K562 (cell line): Measurements from ENCODE around the gene NCAPG2. TPM values are rescaled to one million over a fixed set of nuclear protein-coding genes. Genes with fewer than 3 reads are reported as not detected.
A peak's percentile ranks its signal among the peaks of the same experiment; 100 is the strongest.

Experiments used
- BRCA1 ChIP-seq, 2 experiments: fragments of 450-650 bp in 1 of 2; sonication (generic) in 1 of 2; formaldehyde crosslinking in 1 of 2; IDR thresholded peaks; 2 replicates each; pipeline versions ENCODE4 v1.5.0 to v1.6.1; 2017 to 2020; ENCODE audit warnings: mild to moderate bottlenecking in 1 of 2, missing genetic modification reagents in 1 of 2
- CBX3 ChIP-seq, 2 experiments: IDR thresholded peaks; 1 replicate in 1 of 2; 2 replicates in 1 of 2; pipeline ENCODE4 v1.6.1; 2012; ENCODE audit warnings: inconsistent platforms in 2 of 2, low read length in 2 of 2, borderline replicate concordance in 1 of 2, control low read depth in 1 of 2
- EGR1 ChIP-seq: fragments of 450-650 bp; conservative IDR thresholded peaks from 2 replicates; pipeline ENCODE4 v1.6.1; 2017; ENCODE audit warnings: mild to moderate bottlenecking
- HDAC1 ChIP-seq, 2 experiments: fragments of 450-650 bp; IDR thresholded peaks; 2 replicates each; pipeline ENCODE4 v1.6.1; 2016 to 2017; ENCODE audit warnings: inconsistent platforms in 1 of 2, mild to moderate bottlenecking in 1 of 2, moderate library complexity in 1 of 2
- KAT2B ChIP-seq: IDR thresholded peaks from one replicate; pipeline ENCODE4 v1.6.1; 2012; ENCODE audit warnings: low read depth, mild to moderate bottlenecking, control low read depth, inconsistent platforms, low read length, moderate library complexity
- KLF16 ChIP-seq: IDR thresholded peaks from 2 replicates; pipeline ENCODE4 v1.6.1; 2016; ENCODE audit warnings: antibody characterized with exemption
- NCOR1 ChIP-seq: fragments of 450-650 bp; IDR thresholded peaks from 2 replicates; pipeline ENCODE4 v1.6.1; 2016; ENCODE audit warnings: mild to moderate bottlenecking, moderate library complexity
- PCBP2 ChIP-seq: fragments of 200-400 bp; formaldehyde crosslinking; IDR thresholded peaks from 2 replicates; pipeline ENCODE4 v1.6.1; 2018; ENCODE audit warnings: low read length, low read depth, mild to moderate bottlenecking, moderate library complexity; ENCODE audit not compliant: poor library complexity, severe bottlenecking
- RBM25 ChIP-seq: fragments of 200-400 bp; formaldehyde crosslinking; IDR thresholded peaks from 2 replicates; pipeline ENCODE4 v1.6.1; 2018; ENCODE audit warnings: low read length, low read depth, moderate library complexity; ENCODE audit not compliant: severe bottlenecking
- RCOR1 ChIP-seq, 2 experiments: IDR thresholded peaks; 2 replicates each; pipeline ENCODE4 v1.6.1; 2012; ENCODE audit warnings: low read depth in 2 of 2, low read length in 2 of 2, borderline replicate concordance in 1 of 2, improper control_type of control experiment in 1 of 2
- SMARCA5 ChIP-seq: fragments of 450-650 bp; IDR thresholded peaks from 2 replicates; pipeline ENCODE4 v1.6.1; 2016
- TAL1 ChIP-seq: fragments of 450-650 bp; IDR thresholded peaks from 2 replicates; pipeline ENCODE4 v1.6.1; 2016; ENCODE audit warnings: mild to moderate bottlenecking
- TBL1XR1 ChIP-seq, 2 experiments: IDR thresholded peaks; 2 replicates each; pipeline ENCODE4 v1.6.1; 2012; ENCODE audit warnings: improper control_type of control experiment in 2 of 2, low read length in 2 of 2, mild to moderate bottlenecking in 1 of 2
- TCF3 ChIP-seq: sonication (generic); formaldehyde crosslinking; IDR thresholded peaks from 2 replicates; pipeline ENCODE4 v1.4.0; 2020; ENCODE audit warnings: mild to moderate bottlenecking, missing genetic modification reagents
- THRB ChIP-seq: fragments of 450-650 bp; formaldehyde crosslinking; conservative IDR thresholded peaks from 2 replicates; pipeline ENCODE4 v1.4.0; 2022; ENCODE audit warnings: mild to moderate bottlenecking, missing genetic modification characterization
- TRIM24 ChIP-seq, 2 experiments: fragments of 450-650 bp; IDR thresholded peaks; 2 replicates each; pipeline ENCODE4 v1.6.1; 2016
- ZBTB7A ChIP-seq: IDR thresholded peaks from 2 replicates; pipeline ENCODE4 v1.6.1; 2011; ENCODE audit warnings: low read depth, mild to moderate bottlenecking, low read length, moderate library complexity, borderline replicate concordance; ENCODE audit not compliant: control insufficient read depth
- ZEB2 ChIP-seq: fragments of 450-650 bp; IDR thresholded peaks from 2 replicates; pipeline ENCODE4 v1.6.1; 2016
- ZNF280A ChIP-seq: fragments of 450-650 bp; IDR thresholded peaks from 2 replicates; pipeline ENCODE4 v1.6.1; 2018; ENCODE audit warnings: mild to moderate bottlenecking, low read depth; ENCODE audit not compliant: partially characterized antibody
- ZNF395 ChIP-seq: fragments of 200-800 bp; sonication (Bioruptor generic); IDR thresholded peaks from 2 replicates; pipeline ENCODE4 v1.6.1; 2017; ENCODE audit warnings: missing genetic modification characterization, missing compliant biosample characterization
- ZNF764 ChIP-seq: fragments of 250-450 bp; sonication (Bioruptor Pico); IDR thresholded peaks from 2 replicates; pipeline ENCODE4 v1.4.0; 2020; ENCODE audit warnings: low read depth, mild to moderate bottlenecking, moderate library complexity
- ZNF778 ChIP-seq: fragments of 450-650 bp; formaldehyde crosslinking; IDR thresholded peaks from 2 replicates; pipeline ENCODE4 v1.4.0; 2020; ENCODE audit warnings: mild to moderate bottlenecking, moderate library complexity
- polyA plus RNA-seq, 8 experiments: library from polyadenylated mRNA; depleted of rRNA in 4 of 8; stranded (reverse) in 5 of 8; unstranded in 3 of 8; fragments of >200 nt; fragmentation: Nextera tagmentation in 2 of 8; fragmentation: Illumina TruSeq in 1 of 8; extraction: Ambion mirVana in 2 of 8; extraction: Trizol in 1 of 8; gene quantifications; 2 replicates each; pipeline versions ENCODE4 v1.2.1 to v1.2.3, GENCODE V29; 2011 to 2014; ENCODE audit warnings: inconsistent platforms in 1 of 8, missing spikeins in 1 of 8
- total RNA-seq, 7 experiments: library from RNA; depleted of rRNA in 6 of 7; stranded (reverse); fragments of >200 nt in 6 of 7; fragmentation: Illumina TruSeq in 2 of 7; extraction: Trizol in 2 of 7; gene quantifications; 2 replicates each; pipeline versions ENCODE4 v1.2.1 to v1.2.3, GENCODE V29; 2011 to 2021; ENCODE audit warnings: low replicate concordance in 1 of 7

Gene NCAPG2
- total and polyA plus RNA-seq, 9 of the 15 experiments (the other 6 are each of a cell fraction or from before 2014, with no cell fraction given) = 21.5 to 127 (median 86.1) TPM

GRCh38 chr7:158706273-158706704 is 1.7 kb upstream of the NCAPG2 start (continued):
- TF ChIP-seq NCOR1 (peak; percentile 46), KAT2B (no peak), BRCA1 (IDR thresholded peaks at IDR 0.05) (no peak), BRCA1 (CRISPR knock-in tag; IDR thresholded peaks at IDR 0.05) (no peak), HDAC1 (IDR thresholded peaks at IDR 0.05) (peak in 1 of 2 experiments; percentile 53; a peak in 1 of 4 replicates), ZNF280A (no peak), SMARCA5 (0 out of 2 replicates have a peak, but pooled peaks have one; percentile 11), CBX3 (IDR thresholded peaks at IDR 0.05; ENCODE audit: borderline replicate concordance in 1 of 2, low read length in 2 of 2) (peak in 1 of 2 experiments; percentile 46; a peak in 1 of 3 replicates), PCBP2 (no peak), EGR1 (peak; percentile 88), KLF16 (0 out of 2 replicates have a peak, but pooled peaks have one; percentile 45), ZBTB7A (0 out of 2 replicates have a peak, but pooled peaks have one; percentile 1), TBL1XR1 (IDR thresholded peaks at IDR 0.05; ENCODE audit: low read length in 2 of 2) (peak in 1 of 2 experiments; percentile 50; a peak in 1 of 4 replicates), RBM25 (peak; percentile 82), ZNF395 (CRISPR knock-in tag) (peak; percentile 60; the same call in 1 of the 2 replicates), ZEB2 (peak; percentile 30; the same call in 1 of the 2 replicates), RCOR1 (IDR thresholded peaks at IDR 0.05; ENCODE audit: borderline replicate concordance in 1 of 2, low read depth in 2 of 2, low read length in 2 of 2) (0 out of 4 replicates have a peak, but pooled peaks have one; percentile 13 to 27), THRB (CRISPR knock-in tag) (0 out of 2 replicates have a peak, but pooled peaks have one; percentile 7), TCF3 (peak; percentile 64), TAL1 (peak; percentile 26; the same call in 1 of the 2 replicates), TRIM24 (IDR thresholded peaks at IDR 0.05) (peak in 1 of 2 experiments; percentile 33; a peak in 2 of 4 replicates), ZNF764 (CRISPR knock-in tag) (no peak), ZNF778 (CRISPR knock-in tag) (no peak)
